Measurements from ENCODE around the gene POFUT1.

GRCh38 chr20:32237419-32237818, 29.7 kb downstream of the POFUT1 start:
- TF ChIP-seq POLR2A (IDR thresholded peaks at IDR 0.05) (no peak), CTCF (IDR thresholded peaks at IDR 0.05) (no peak)

Measured in esophagus squamous epithelium (tissue), 4 donors.